ENCODE results near the gene KCTD6.

KCTD6 gene

DNA sequence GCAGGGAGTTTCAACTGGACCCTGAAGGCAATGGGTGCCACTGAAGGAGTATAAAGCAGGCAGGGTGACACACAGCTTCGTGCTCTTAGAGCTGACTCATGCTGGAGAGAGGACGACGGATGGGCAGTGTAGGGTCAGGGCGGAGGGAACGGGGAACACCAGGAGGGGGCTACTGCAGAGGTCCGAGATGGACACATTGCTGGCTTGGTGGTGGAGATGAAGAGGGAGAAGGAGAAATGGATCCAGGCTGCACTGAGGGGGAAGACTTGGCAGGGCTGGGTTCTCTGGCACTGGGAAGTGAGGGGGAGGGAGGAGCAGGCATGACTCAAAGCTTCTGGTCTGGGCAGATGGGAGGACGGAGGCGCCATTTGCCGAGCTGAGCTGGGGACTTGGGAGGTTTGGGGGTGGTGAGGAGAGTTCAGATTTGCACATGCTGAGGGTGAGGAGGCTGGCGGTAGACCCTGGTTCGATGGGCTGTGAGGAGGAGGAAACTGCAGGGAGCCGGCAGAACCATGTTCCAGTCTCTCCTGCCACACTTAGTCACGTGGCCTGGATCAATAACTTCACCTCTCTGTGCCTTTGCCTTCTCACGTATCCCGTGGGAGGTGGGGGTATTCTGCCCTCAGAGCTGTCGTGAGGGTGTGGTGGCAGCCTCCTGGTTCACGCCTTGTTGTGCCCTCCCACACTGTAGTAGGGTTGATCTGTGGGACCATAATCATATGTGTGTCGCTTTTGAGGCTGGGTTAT, 4.6 kb upstream of the KCTD6 start:
- no peak for FAIRE-seq

DNA sequence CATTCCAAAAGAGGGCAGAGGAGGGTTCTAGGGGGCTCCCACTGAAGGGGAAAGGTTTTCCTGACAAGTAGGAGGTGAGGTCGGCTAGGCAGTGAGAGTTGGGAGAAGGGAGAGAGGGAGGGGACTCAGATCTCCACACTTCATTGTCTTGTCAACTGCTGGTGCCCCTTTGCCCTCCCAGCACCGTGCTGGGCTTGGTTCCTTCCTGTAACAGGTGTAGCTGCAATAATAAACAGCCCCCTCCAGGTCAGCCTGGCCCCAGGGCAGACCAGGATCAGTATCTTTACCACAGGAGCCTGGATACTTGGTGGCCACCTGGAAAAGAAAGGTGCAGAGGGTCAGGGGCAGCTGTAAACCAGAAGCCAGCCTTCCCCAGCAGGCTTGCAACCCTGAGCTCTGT, 2.9 kb upstream of the KCTD6 start:
- FAIRE-seq = no peak

DNA sequence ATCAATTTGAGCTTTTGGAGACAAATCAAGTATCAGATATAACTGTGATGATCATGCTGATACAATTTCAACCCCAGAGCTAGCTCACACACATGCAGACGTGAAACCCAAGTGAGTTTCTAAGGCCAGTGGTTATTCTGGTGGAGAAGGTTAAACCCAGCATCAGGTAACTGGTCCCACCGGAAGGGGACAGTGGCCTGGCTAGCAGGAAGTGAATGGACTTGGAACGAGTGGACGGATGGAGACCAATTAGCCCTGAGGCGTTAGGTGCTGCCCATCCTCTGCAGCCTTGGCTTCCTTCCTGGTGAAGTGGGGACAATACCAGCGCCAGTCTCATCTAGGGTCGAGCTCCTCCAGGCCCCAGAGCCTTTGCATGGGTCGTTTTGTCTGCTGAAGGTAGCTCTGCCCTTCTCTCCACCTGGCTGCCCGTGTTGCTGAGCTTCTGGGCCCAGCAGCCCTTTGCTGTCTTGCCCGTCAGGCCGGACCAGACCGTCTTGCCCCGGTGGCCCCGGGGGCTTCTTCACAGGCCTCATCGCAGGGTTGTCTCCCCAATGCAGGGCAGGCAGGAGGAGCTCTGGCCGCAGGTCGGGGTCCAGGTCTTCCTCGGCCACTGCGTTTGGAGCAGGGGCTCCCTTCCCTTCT, 915 bp upstream of the KCTD6 start:
- FAIRE-seq = no peak

DNA sequence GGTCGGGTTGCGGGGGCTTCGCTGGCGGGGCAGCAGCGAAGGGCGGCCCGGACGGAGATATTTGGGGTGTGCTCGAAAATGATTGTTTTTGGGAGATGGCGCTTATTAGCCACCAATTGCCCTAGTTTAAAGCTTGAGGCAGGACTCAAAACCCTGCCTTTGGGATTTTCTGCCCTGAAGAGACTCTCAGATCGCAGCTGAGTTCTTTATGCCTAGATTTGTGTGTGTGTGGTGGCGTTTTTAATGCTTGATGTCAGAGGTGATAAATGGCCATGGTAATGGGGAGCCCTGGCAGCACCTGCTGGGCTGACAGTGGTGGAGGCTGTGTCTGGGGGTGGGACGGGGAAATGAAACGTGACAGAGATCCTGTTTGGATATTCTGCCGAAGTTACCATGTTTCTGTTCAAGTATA, 604 bp downstream of the KCTD6 start:
- no peak for FAIRE-seq

DNA sequence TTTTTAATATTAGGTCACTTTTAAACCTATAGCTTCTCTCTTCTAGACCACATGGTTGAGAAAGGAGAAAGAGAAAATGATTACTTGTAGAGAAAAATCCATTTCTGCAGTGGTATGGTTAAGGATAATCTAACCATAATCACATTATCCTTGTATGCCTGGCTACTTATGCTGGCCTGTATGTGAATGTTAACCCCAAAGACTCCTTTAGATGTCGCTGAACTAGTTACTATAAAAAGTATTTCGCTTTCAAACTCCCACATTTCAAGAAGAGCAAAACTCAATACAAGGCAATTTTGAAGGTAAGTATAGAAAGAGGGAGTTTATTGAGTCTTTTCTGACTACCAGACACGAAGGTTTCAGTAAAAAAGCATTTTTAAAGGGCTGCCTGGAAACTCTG, 2.2 kb downstream of the KCTD6 start:
- FAIRE-seq = peak; percentile 73

DNA sequence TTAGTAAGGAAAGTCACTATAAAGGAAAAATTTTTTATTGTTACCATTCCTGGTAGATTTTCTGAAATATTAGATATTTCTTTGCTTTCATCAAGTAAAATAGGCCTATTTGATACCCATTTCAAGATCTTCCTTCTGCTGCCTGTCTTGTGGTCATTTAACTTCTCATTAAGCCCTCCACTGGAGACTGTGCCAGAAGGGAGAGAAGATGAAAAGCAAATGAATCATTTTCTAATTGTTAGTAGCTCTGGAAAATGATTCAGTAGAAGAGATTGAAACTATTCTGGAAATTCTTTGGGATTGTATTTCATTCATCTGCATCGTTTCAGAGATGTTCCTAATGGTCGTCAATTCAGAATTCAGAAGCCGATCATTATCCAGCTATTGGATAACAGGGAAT, 3.2 kb downstream of the KCTD6 start:
- no peak for FAIRE-seq

DNA sequence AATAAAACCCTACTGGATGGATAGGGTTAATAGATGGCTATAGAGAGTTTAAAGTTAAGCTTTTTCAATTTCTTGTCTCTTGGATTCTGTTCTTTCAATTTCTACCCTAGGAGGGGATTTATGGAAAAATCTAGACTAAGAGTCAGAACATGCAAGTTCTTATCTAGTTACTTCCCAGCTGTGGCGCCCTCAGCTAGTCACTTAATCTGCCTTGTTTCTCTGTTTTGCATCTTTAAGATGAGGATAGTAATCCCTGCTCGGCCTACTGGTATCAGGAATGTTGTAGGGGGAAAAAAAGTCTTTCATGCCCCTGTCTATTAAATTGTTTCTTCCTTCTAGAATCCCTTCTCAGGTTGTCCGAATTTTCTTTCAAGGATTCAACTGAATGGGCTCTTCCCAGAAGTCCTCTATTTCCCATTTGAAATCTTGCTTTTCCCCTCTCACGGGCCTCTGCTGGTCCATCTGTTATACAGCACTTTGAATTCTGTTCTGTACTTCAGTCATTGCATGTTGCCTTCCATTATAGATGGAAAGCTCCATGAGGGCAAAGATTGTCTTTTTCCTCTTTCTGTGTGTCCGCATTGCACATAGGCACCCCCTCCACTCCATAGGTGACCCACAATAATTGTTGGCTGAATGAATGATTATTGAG, 4.4 kb downstream of the KCTD6 start:
- no peak for FAIRE-seq

DNA sequence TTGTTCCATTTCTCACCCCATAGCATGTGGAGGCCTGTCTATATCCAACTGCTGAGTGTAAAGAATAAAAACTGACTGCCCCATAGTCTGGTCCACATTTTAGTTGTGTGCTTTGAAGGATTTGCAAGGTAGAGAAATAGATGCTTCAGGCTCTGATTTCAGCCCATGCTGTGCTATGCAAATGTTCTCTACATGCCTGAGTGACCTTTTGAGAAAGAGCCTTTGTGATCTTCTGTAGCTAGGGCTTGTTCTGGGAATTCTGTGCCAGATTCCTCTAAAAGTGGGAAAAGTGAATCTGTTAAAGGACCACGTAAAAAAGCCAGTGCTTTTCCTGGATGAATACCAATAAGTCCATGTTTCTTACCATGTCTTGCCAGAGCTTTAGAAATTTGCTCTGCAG, 5.2 kb downstream of the KCTD6 start:
- peak; percentile 3 for FAIRE-seq

DNA sequence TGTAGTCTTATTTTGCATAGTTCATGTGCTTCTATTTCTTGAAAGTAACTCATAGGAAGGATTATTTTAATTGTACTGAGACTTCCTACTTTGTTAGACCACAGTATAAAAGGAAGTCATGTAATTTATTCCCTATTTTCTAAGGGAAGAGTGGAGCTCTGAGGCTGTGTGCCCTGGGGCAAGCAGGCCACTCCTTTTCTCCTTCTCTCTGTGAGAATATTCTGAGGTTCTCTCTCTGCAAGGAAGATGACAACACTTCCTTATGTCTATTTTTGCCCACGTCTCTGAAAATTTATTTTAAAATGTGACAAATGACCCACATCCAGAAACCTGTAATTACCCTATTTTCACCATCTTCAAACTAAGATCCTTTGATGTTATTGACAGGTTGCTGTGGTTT, 11.0 kb downstream of the KCTD6 start:
- FAIRE-seq = no peak

DNA sequence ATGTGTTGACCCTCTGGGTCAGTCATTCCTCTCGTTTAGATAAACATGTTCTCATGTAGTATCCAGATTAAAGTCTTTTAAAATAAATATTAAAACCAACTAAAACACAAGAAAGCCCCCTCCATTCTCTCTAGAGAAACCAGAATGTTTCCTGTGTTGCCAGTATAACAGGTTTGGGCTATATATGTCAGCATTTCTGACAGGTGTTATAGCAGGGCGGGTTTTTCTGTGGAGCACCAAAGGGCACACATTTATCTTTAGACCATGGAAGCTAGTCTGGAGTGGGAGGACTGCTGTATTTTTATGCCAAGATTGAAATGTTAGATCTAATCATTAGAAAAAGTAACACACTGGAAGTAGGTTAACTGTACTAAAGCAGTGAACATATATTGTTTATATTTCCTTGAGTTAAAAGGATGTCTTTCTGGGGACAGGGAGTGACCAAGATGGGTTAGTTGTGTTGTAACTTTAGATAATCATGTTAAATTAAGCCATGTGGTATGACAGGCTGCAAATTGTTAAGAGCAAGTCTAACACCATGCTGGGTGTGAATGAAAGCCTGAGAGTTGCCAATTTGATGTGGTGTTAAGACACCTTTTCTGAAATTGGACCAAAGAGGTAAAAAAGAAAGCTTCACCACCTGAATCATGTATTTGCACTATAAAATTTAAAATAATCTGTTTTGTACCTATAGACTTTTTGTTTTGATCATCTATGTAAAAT, 15.6 kb downstream of the KCTD6 start:
- no peak for FAIRE-seq

DNA sequence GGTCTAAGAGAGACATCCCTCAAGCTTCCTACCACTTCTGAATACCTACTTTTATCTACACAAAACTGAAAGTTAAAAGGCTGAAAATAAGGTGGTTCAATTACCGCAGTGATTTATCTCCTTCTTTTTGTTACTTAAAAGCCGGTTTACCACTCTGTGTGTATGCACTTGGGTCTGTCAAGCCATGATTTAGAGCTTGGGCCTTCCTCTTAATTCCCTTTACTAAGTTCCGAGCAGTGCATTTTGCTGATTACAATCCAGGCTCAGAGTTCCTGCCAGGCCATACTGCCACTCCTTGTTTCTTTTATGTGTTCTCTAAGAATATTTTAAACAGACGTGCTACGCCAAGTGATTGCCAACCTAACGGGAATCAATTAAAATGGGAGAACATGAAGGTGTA, 16.5 kb downstream of the KCTD6 start:
- no peak for FAIRE-seq

DNA sequence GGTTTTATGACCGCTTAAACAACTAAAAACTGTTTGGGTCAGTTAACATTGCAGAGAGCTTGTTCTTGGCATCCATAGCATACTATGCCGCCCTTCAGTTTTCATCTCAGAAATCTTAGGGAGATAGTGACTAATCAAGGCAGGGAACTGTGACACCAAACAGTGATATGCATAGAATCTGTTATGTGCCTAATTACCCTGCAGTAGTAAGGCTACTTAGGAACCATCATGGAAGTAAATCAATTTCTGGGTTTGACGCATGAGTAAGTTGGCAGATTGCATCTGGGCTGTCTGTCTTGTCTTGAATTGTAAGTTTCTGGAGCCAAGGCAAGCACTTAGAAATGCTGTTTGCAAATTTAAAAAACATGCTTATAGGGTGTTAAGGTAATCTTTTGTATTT, 22.5 kb downstream of the KCTD6 start:
- no peak for FAIRE-seq

DNA sequence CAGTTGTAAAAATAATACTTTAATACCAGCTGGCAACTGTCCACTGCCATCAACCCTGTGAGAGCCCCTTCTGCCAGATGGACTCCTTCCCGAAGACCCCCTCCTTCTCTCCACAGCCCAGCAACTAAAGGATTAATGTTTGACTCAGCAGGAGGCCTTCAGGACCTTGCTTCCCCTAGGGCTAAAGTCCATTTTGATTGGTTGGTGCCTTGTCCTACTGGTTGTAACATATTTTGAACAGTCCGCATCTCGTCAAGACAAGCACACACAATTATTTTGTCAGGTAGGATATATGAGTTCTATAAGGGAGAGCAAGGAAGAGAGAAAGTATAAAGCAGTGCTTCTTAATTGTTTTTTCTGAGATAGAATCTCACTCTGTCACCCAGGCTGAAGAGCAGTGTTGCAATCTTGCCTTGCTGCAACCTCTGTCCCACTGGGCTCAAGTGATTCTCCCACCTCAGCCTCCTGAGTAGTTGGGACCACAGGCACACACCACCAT, 26.4 kb downstream of the KCTD6 start:
- no peak for FAIRE-seq

DNA sequence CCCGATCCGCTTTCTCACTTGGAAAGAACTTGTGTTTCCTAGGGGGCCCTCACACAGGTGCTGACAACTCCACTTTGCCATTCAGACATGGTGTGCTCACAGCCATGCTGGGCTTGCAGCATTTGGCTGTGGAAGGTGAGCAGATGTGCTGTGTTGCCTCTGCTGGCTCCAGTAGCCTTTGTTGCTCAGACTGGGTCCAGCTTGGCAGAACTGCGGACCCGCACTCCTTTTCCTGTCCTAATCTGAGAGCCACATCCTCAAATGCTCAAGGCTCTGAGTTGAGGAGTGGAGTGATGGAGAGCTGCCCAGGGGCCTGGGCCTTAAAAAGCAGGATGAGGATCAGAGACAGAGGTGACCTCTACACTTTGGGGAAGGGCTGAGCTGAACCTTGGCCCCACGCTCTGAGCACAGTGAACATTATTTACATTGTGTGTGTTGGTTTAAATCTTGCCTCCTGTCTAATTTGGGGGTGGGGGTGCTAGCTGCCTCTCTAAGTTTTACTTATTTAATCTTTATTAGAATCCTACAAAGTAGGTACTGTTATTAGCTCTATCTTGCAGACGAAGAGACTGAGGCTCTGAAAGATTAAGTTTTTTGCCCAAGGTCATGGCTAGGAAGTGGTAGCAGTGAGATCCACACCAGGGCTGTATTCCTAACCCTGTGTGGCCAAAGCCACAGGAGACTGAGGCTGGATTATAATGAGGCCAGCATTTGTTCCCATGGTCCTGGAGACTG, 27.9 kb downstream of the KCTD6 start:
- FAIRE-seq = no peak

DNA sequence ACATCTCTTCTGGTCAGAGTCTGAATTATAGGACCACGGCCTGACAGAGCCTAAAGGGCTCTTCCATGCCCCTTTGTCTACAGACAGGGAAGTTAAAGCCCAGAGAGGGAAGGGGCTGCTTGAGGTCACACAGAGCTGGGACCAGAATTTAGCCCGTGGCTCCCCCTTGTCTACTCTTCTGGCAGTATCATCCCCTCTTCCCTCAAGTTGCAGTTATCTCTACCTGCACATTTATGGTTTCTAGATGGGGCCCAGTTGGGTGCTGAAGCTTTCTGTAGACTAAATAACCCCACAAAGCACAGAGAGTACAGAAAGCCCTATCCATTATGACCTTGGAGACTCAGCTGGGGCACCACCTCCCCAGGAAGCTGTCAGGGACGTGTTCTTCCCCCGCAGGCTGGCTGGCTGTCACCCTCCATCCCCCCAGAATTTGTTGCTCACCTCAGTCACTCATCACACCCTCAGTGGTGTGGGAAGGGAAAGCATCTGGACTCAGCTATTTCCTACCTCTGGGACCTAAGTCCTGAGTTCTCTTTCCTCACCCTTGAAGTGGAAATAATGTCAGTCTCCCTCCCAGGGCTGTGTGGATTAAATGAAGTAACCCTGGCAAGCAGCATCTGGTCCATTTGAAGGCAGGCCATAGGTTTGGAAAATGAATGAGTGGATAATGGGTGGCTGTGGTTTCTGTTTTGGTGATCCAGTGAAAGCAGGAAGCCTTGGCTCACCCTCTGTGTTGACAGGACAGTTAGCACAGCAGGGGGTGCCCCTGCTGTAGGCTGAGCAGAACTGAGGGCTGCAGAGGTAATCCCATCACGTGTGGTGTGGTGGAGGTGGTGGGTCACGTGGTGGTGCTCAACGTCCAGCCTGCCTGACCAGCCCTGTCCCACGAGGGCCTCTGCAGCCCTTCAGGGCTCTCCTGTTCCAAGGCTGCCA, 28.8 kb downstream of the KCTD6 start:
- FAIRE-seq = no peak

DNA sequence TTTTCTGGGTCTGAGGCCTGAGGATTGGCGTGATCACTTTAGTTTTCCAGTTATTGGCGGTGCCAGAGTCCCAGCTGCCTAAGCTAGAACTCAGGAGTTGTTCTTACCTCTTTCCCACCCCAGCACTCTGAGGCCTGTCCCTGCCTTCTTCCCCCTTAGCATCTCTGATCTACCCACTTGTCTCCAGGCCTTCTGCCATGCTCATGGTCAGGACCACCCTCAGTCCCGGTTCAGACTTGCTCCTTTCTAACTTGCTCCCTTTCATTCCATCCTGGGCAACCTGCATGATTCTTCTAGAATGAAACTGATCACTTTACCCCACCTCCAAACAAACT, 29.4 kb downstream of the KCTD6 start:
- FAIRE-seq = no peak

DNA sequence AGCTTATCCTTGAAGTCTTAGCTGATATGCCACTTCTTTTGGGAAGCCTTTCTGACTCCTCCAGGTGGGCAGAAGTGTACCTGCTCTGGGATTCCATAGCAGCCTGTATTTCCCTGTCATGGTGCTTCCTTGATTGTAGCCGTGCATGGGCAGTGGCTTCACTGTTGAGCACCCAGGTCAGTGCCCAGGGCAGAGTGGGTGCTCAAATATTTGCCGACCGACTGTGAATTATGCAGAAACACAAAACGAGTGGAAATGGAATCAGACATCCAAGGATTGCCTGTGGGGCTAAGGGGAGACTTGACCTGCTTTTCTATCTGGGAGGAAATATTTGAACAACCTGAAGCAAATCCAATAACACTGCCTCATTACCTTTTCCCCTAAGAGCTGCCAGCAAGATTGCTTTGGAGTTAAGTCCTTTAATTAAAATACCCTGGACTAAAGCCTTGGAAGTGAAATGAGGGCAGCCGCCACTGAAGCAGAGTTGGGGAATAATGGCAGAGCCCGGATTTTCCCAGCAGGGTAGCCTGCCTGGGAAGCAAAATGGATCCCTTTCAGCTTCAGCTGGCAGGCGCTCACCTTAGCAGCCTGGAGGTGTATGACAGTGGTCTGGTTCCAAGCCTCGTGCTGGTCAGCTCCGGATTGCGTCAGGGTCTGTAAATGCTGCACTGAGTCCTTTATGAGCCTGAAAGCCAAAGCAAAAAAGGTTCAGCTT, 30.2 kb downstream of the KCTD6 start:
- FAIRE-seq = peak; percentile 83

DNA sequence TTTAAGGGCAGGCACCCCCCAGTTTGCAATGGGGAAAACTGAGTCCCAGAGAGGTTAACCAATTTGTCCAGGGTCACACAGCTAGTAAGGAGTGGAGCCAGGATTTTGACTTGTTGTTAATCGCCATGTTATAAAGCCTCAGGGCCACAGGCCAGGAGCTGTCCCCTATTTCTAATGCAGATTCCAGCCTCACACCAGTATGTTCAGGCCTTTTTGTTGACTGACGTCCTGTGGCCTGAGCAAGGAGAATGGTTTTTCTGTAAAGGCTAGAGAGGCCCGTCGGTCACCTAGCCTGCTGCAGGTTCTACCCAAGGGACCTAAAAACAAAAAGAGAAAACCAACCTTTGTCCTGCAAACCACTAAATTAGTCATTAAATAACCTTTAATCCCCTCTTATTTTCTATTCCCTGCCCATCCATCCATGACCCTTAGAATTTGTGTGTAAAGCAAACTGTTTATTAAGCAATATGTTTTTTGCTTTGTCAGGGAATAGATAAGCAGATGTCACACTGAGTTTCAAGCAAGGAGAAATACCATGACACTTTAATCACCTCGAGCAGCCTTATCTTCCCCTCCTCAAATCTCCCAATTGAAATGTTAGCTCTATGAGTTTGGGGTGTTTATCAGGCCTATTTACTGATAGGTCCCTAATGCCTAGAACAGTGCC, 31.0 kb downstream of the KCTD6 start:
- no peak for FAIRE-seq

DNA sequence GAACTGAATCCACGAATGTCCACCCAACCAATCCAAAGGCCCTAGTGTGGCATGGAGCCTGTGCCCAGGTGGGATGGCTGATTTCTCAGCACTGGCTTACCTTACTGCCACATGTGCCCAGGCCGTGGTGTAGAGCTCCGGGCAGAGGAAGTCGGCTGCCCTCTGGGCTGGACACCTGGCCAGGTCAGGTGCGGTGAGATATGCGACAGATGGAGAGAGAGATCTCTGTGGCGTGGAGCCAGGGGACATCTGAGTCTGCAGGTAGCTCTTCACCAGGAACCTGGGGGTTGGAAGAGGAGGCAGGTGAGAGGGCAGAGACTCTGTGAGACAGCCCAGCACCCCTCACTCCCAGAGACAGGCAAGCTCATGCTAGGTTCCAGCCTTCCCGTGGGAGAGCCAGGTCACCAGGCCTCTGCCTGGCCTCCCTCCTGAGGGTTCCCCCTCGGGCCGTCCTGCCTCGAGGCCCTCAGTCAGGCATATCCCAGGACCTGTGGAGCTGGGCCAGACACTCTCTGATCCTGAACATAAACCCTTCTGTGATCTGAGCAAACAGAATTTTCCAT, 32.5 kb downstream of the KCTD6 start:
- no peak for FAIRE-seq

DNA sequence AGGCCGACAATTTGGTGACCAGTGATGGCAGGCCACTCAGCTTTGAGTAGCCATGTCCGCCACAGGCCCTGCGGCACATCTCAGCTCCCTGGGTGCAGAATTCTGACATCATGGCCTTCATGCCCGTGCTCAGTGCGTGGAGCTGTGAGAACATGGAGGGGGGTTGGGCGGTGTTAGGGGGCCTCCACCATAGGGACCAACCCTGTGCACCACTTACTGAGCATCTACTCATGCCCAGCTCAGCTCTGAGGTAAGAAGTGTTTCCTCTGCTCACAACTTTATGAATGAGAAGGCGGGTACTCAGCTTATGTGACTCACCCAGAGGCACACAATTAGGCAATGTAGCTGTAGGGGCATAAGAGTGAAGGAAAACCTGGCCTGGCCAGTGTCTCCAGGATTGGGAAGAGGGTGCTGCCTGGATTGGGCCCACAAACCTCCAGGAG, 34.6 kb downstream of the KCTD6 start:
- peak; percentile 77 for FAIRE-seq

All from G401.6 (cell line).